Measurements from ENCODE around the gene TSEN15. TPM values are rescaled to one million over a fixed set of nuclear protein-coding genes. Genes with fewer than 3 reads are reported as not detected.

Gene TSEN15
- total and polyA plus RNA-seq, 11 donors, result 23.5 to 32.3 (median 26.4) TPM

DNA sequence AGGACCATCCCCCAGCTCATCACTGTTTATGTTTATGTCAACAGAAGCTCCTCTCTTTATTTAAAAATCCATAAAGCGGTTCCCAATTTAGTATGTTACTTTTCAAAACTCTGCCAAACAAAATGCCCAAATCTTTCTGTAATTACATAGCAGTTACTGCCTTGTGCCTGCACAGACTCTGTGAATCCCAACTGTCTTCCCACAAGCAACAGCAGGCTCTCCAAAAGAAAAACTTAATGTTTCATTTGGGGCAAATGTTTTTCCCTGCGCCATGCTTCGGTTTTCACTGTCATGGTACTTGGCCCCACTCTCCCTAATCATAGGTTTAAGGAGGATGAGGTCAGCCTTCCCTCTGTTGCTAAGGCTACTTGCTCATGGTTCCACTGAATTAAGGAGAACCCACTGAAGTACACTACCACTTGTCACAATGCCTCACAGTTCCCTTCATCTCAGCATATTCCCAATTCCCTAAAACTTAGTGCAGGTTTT lies 18.6 kb upstream of the TSEN15 start:
- H3K9me3 ChIP-seq, result no peaks in the 10 kb centered on the region
- no peak overlapping the region for H3K27ac ChIP-seq
- no peak overlapping the region for H3K4me3 ChIP-seq
- no peak for TF ChIP-seq POLR2A (IDR thresholded peaks at IDR 0.05)
- no peak for TF ChIP-seq CTCF (IDR thresholded peaks at IDR 0.05)
- peaks cover 0 to 41% (median 15%) of the 10 kb centered on the region in 12 donors for H3K4me1 ChIP-seq
- ATAC-seq (no peak), DNase-seq (no peak)
- H3K36me3 ChIP-seq, result no peaks in the 10 kb centered on the region
- H3K27me3 ChIP-seq, result peaks cover 0 to 19% (median 0%) of the 10 kb centered on the region in 9 donors
- intact Hi-C loops (cut with DNase I), result loop anchor here in 4 of 10 donors (5.0 to 10.0 kb wide), 2 partner anchors 46 to 98 kb away; no protein-coding TSS in a partner anchor
- 72 to 90% (median 80%) methylated on average over 3 of the region's 3 CpGs for WGBS, 4 donors

GRCh38 chr1:184033711-184034167 lies 17.8 kb upstream of the TSEN15 start:
- no peak for TF ChIP-seq CTCF (IDR thresholded peaks at IDR 0.05)
- no peak for TF ChIP-seq POLR2A (IDR thresholded peaks at IDR 0.05)
- Histone ChIP-seq H3K4me1 (peaks cover 0 to 33% (median 9%) of the 10 kb centered on the region in 12 donors), H3K4me3 (peak overlapping the region in 1 of 12 donors; percentile 12), H3K27me3 (peaks cover 0 to 19% (median 0%) of the 10 kb centered on the region in 9 donors), H3K9me3 (no peaks in the 10 kb centered on the region), H3K36me3 (no peaks in the 10 kb centered on the region), H3K27ac (peak overlapping the region in 2 of 12 donors; percentile 9 to 10)
- intact Hi-C loops (cut with DNase I), result loop anchor here in 4 of 10 donors (5.0 to 10.0 kb wide), 2 partner anchors 46 to 99 kb away; no protein-coding TSS in a partner anchor
- 59 to 75% (median 64%) methylated on average over 2 of the region's 2 CpGs for whole genome bisulfite sequencing, 4 donors
- DNase-seq, result no peak
- ATAC-seq, result no peak

DNA sequence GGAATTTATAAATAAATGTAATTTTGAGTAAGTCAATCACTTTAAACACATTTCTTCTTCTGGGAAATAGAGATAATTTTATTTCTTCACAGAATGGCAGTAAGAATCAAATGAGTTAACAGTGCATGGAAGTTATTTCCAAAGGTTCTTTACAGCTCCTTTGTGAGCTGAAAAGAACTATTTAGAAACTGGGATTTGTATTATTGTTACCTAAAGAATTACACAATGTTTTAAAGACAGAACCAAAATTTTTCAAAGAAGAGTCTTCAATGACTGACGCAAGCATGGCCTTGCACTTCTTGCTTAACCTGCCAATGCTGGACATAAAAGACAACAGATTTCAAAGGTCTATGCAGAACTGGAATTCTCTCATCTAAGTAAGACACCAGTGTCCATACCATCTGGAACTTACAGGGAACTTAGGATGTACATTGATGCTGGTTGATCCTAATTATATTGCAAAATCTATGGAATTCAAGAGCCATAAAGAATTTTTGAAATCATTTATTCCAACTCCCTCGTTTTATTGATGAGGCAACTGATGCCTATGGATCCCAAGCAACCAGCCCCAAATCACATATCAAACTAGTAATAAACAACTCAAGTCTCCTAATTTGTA lies 16.7 kb upstream of the TSEN15 start:
- Histone ChIP-seq H3K36me3 (no peaks in the 10 kb centered on the region), H3K9me3 (no peaks in the 10 kb centered on the region), H3K27ac (peak overlapping the region in 1 of 12 donors; percentile 85), H3K4me1 (peaks cover 0 to 23% (median 4%) of the 10 kb centered on the region in 12 donors), H3K27me3 (peaks cover 0 to 19% (median 0%) of the 10 kb centered on the region in 9 donors), H3K4me3 (peak overlapping the region in 6 of 12 donors; percentile 66 to 91 (median 76))
- intact Hi-C loops (cut with DNase I), result loop anchor here in 6 of 10 donors (5.0 to 10.0 kb wide), 4 partner anchors 48 to 103 kb away; no protein-coding TSS in a partner anchor
- TF ChIP-seq POLR2A (IDR thresholded peaks at IDR 0.05), result no peak
- TF ChIP-seq CTCF (IDR thresholded peaks at IDR 0.05), result no peak
- no peak for ATAC-seq
- DNase-seq, result no peak
- 98 to 100% (median 99%) methylated on average over 2 of the region's 2 CpGs for WGBS, 4 donors

Measured in heart left ventricle (tissue), 16 donors.